ENCODE data around the gene HSD11B2.

GRCh38 chr16:67445913-67446907 is 15.3 kb downstream of the HSD11B2 start:
- TF ChIP-seq ZNF384 (IDR thresholded peaks at IDR 0.05) (no peak), SP1 (IDR thresholded peaks at IDR 0.05) (no peak), ARNT (IDR thresholded peaks at IDR 0.05) (no peak), FOXM1 (IDR thresholded peaks at IDR 0.05; ENCODE audit: borderline replicate concordance) (no peak), BHLHE40 (IDR thresholded peaks at IDR 0.05; ENCODE audit: borderline replicate concordance) (no peak), FOXA1 (IDR thresholded peaks at IDR 0.05) (no peak), HDGF (IDR thresholded peaks at IDR 0.05; ENCODE audit: borderline replicate concordance) (no peak)

All from HEK293T (cell line).